GM19193 (cell line): ENCODE results near the gene GRWD1.

Experiments used
- POLR2A ChIP-seq: IDR thresholded peaks from 4 replicates; pipeline ENCODE4 v1.6.1; 2011; ENCODE audit not compliant: insufficient read depth, insufficient read length; ENCODE audit errors: extremely low read depth

The GRWD1 gene

GRCh38 chr19:48479686-48480085 is 33.9 kb downstream of the GRWD1 start:
- no peak for TF ChIP-seq POLR2A

DNA sequence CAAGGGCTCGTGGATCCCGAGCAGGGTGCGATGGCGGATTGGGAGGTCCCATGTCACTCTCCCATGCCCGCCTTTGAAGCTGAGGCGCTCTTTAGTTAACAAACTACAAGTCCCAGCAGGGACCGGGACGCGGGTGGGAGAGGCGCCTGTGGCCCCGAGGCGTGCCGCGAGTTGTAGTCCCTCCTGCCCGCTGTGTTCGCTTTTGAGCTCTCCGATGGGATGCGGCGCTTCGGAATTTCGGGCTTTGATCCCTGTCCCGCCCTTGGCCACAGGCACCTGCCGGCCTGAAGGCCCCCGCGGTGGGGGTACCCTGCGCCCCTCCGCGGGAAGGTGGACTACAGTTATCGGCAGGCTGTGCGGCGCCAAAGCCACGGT is 34.4 kb downstream of the GRWD1 start:
- TF ChIP-seq POLR2A, result peak; percentile 29

GRCh38 chr19:48480558-48481500 is 35.0 kb downstream of the GRWD1 start:
- no peak for TF ChIP-seq POLR2A

GRCh38 chr19:48481846-48482639 is 36.3 kb downstream of the GRWD1 start:
- TF ChIP-seq POLR2A, result no peak

DNA sequence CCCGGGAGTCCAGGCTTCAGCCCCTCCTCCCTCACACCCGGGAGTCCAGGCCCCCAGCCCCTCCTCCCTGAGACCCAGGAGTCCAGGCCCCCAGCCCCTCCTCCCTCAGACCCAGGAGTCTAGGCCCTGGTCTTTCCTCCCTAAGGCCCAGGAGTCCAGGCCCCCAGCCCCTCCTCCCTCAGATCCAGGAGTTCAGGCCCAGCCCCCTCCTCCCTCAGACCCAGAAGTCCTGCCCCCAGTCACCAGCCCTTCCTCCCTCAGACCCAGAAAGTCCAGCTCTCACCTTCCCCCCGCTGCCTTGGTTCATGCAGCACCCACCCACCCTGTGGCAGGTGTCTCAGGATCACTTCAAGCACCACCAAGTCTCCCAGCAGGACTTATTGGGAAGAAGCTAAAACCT is 37.5 kb downstream of the GRWD1 start:
- no peak for TF ChIP-seq POLR2A

- TF ChIP-seq POLR2A, result no peak
These were observed 38.6 kb downstream of the GRWD1 start for GRCh38 chr19:48484247-48484893.

- no peak for TF ChIP-seq POLR2A
These were observed 39.3 kb downstream of the GRWD1 start for GRCh38 chr19:48484931-48485612.

- no peak for TF ChIP-seq POLR2A
These were observed 41.8 kb downstream of the GRWD1 start for GRCh38 chr19:48487544-48487943.

GRCh38 chr19:48487948-48488347 is 42.2 kb downstream of the GRWD1 start:
- no peak for TF ChIP-seq POLR2A

- TF ChIP-seq POLR2A, result no peak
These were observed 43.9 kb downstream of the GRWD1 start for GRCh38 chr19:48489608-48490216.

- no peak for TF ChIP-seq POLR2A
These were observed 45.4 kb downstream of the GRWD1 start for GRCh38 chr19:48490981-48491792.

DNA sequence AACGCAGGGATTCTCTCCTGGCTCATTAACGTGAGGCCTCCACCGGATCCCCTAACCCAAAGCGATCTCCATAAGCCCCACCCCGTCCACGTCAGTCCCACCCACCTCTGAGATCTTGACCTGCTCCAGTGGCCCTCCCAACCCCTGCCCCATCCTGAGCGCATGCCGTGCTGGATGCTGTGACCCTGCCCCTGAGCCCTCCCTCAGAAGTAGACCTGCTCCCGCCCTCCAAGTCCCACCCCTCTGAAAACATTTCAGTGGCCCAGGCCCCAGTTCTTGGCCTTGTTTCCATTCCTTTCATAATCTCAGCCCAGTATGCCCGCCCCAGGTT is 46.0 kb downstream of the GRWD1 start:
- TF ChIP-seq POLR2A, result no peak

DNA sequence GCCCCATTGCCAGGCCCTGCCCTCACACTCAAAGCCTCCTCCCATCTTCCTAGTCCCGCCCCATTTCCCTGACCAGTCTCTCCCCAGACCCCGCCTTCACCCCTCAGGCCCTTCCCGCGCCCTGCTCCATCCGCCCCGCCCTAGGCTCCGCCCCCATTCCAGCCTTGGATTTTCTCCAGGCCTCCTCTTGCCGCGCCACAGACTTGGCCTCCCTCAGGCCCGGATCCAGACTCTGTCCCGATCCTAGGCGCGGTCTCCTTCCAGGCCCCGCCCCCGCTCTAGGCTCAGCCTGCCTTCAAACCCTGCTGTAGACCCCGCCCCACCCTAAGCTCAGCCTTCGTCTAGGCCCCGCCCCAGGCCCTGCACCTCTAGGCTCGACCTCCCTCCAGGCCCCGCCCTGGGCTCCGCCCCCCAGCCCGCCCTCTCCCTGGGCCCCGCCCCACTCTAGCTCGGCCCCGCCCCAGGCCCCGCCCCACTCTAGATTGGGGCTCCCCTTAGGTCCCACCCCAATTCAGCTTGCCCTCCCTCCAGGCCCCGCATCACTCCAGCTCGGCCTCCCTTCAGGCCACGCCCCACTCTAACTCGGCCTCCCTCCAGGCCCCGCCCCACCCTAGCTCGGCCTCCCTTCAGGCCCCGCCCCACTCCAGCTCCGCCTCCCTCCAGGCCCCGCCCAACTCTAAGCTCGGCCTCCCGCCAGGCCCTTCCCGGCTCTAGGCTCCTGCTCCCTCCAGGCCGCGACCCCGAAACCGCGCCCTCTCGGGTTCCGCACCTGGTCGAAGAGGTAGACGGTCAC is 47.3 kb downstream of the GRWD1 start:
- TF ChIP-seq POLR2A, result peak; percentile 38
